K562 (cell line): Measurements from ENCODE around the gene HOXD12. TPM values are rescaled to one million over a fixed set of nuclear protein-coding genes. Genes with fewer than 3 reads are reported as not detected.

Experiments
- ATAC-seq: fragments of 200-7000 bp; cut with Tn5 transposase; 3 replicates; pipeline ENCODE4 v1.9.1; 2020; ENCODE audit warnings: moderate library complexity
- BruUV-seq: library from RNA; stranded (reverse); fragments of 400-500 nt; replicated peaks from 2 replicates; lab custom pipeline; 2021; lab: Mats Ljungman, UMichigan
- CTCF ChIA-PET: fragments of 300-600 bp; formaldehyde crosslinking; extraction: SDS; loops from one replicate; lab custom pipeline; 2021; ENCODE audit warnings: low intra/inter-chr PET ratio; lab: Yijun Ruan, JAX
- POLR2A ChIA-PET: fragments of 300-600, 350-650 bp; sonication (Branson Sonifier 250); formaldehyde crosslinking; extraction: SDS; loops from one replicate; lab custom pipeline; 2021; ENCODE audit warnings: antibody characterized with exemption, inconsistent platforms; lab: Yijun Ruan, JAX
- DNase-seq, 4 experiments: peaks; one replicate each; pipeline versions ENCODE4 v3.0.0 to v3.0.0-alpha.2; 2011 to 2018; ENCODE audit warnings: low spot score in 3 of 4, mixed read lengths in 3 of 4; ENCODE audit errors: extremely low read depth in 1 of 4
- FAIRE-seq: peaks from 2 replicates; lab custom pipeline; 2011; peaks lifted over from hg19 to GRCh38; lab: Jason Lieb, UNC
- H2AFZ ChIP-seq: 2 replicates; pipeline ENCODE4 v1.6.0; 2011; ENCODE audit warnings: low read depth, low read length, control low read depth, inconsistent platforms
- H3K27ac ChIP-seq: fragments of 200-600 bp; 3 replicates; pipeline ENCODE4 v1.8.0; 2011; ENCODE audit warnings: low read depth, mild to moderate bottlenecking, control low read depth, inconsistent platforms, low read length, moderate library complexity, mixed read lengths; ENCODE audit errors: extremely low read depth
- H3K27me3 ChIP-seq, 2 experiments: fragments of 300-600 bp in 1 of 2; 2 replicates in 1 of 2; 3 replicates in 1 of 2; pipeline versions ENCODE4 v1.6.0 to v1.8.0; 2011; ENCODE audit warnings: inconsistent platforms in 2 of 2, low read length in 2 of 2, mild to moderate bottlenecking in 1 of 2, mixed read lengths in 1 of 2, moderate library complexity in 1 of 2; ENCODE audit not compliant: control insufficient read depth in 2 of 2, insufficient read depth in 2 of 2
- H3K36me3 ChIP-seq: fragments of 300-600 bp; 3 replicates; pipeline ENCODE4 v1.8.0; 2011; ENCODE audit warnings: mild to moderate bottlenecking, low read length, inconsistent platforms; ENCODE audit not compliant: control insufficient read depth, insufficient read depth
- H3K4me1 ChIP-seq, 2 experiments: fragments of 200-600 bp in 1 of 2; replicated peaks in 1 of 2; 2 replicates in 1 of 2; 3 replicates in 1 of 2; pipeline versions ENCODE4 v1.5.1 to v1.8.0; 2011; ENCODE audit warnings: inconsistent platforms in 2 of 2, low read length in 2 of 2, mild to moderate bottlenecking in 1 of 2, mixed read lengths in 1 of 2, moderate library complexity in 1 of 2; ENCODE audit not compliant: control insufficient read depth in 2 of 2, insufficient read depth in 2 of 2
- H3K4me2 ChIP-seq: 2 replicates; pipeline ENCODE4 v1.6.1; 2011; ENCODE audit warnings: low read length, control low read depth, inconsistent platforms, mixed read lengths; ENCODE audit not compliant: insufficient read depth
- H3K4me3 ChIP-seq: fragments of 200-600 bp; sonication (generic), shearing (Covaris generic); 2 replicates; pipeline ENCODE4 v1.5.1; 2016; ENCODE audit warnings: control low read depth, inconsistent platforms
- H3K79me2 ChIP-seq: fragments of 200-600 bp; 3 replicates; pipeline ENCODE4 v1.8.0; 2011; ENCODE audit warnings: low read length, inconsistent platforms; ENCODE audit not compliant: control insufficient read depth, insufficient read depth
- H3K9ac ChIP-seq, 2 experiments: 2 replicates each; pipeline versions ENCODE4 v1.6.0 to v1.6.1; 2011; ENCODE audit warnings: low read depth in 2 of 2, low read length in 2 of 2, control low read depth in 1 of 2, inconsistent platforms in 1 of 2, mild to moderate bottlenecking in 1 of 2, mixed read lengths in 1 of 2; ENCODE audit not compliant: insufficient read depth in 1 of 2
- H3K9me1 ChIP-seq: one replicate; pipeline ENCODE4 v1.6.0; 2011; ENCODE audit warnings: inconsistent platforms, mild to moderate bottlenecking, low read length, moderate library complexity; ENCODE audit not compliant: control insufficient read depth, insufficient read depth
- H3K9me3 ChIP-seq: replicated peaks from 2 replicates; pipeline ENCODE4 v1.5.1; 2011; ENCODE audit warnings: low read depth, low read length, inconsistent platforms; ENCODE audit not compliant: control insufficient read depth, insufficient read depth
- H4K20me1 ChIP-seq: replicated peaks from 2 replicates; pipeline ENCODE4 v1.6.1; 2011; ENCODE audit warnings: low read length, inconsistent platforms, mixed read lengths; ENCODE audit not compliant: control insufficient read depth, insufficient read depth
- CHD4 ChIP-seq: fragments of 200-600 bp; sonication (generic); IDR thresholded peaks from 3 replicates; pipeline ENCODE4 v1.6.1; 2012; ENCODE audit warnings: low read depth, mild to moderate bottlenecking, mixed read lengths, low read length, inconsistent platforms; ENCODE audit not compliant: insufficient read depth, insufficient replicate concordance, poor library complexity, severe bottlenecking
- CREBBP ChIP-seq: IDR thresholded peaks from one replicate; pipeline ENCODE4 v1.6.1; 2012; ENCODE audit warnings: low read depth, mild to moderate bottlenecking, control low read depth, inconsistent platforms, low read length
- MCM5 ChIP-seq: fragments of 450-650 bp; IDR thresholded peaks from 2 replicates; pipeline ENCODE4 v1.6.1; 2016; ENCODE audit warnings: low read depth
- PREB ChIP-seq: sonication (generic); formaldehyde crosslinking; IDR thresholded peaks from 2 replicates; pipeline ENCODE4 v1.8.1; 2023; ENCODE audit warnings: mild to moderate bottlenecking, missing genetic modification reagents
- RNF2 ChIP-seq: sonication (generic); IDR thresholded peaks from 2 replicates; pipeline ENCODE4 v1.6.1; 2016
- SAFB2 ChIP-seq: fragments of 200-400 bp; formaldehyde crosslinking; IDR thresholded peaks from 2 replicates; pipeline ENCODE4 v1.6.1; 2018; ENCODE audit warnings: borderline replicate concordance, low read length, low read depth, moderate library complexity; ENCODE audit not compliant: severe bottlenecking
- SOX6 ChIP-seq: fragments of 450-650 bp; IDR thresholded peaks from 2 replicates; pipeline ENCODE4 v1.6.1; 2014; ENCODE audit warnings: mild to moderate bottlenecking
- SPI1 ChIP-seq: IDR thresholded peaks from 2 replicates; pipeline ENCODE4 v1.6.1; 2011; ENCODE audit warnings: low read depth, low read length, control low read depth, borderline replicate concordance
- ZBED1 ChIP-seq: IDR thresholded peaks from 2 replicates; pipeline ENCODE4 v1.6.1; 2014
- ZNF3 ChIP-seq: fragments of 250-450 bp; sonication (Bioruptor Pico); IDR thresholded peaks from 2 replicates; pipeline ENCODE4 v1.5.0; 2021; ENCODE audit warnings: mild to moderate bottlenecking, moderate library complexity
- ZNF696 ChIP-seq: fragments of 250-450 bp; sonication (Bioruptor Pico); conservative IDR thresholded peaks from 2 replicates; pipeline ENCODE4 v1.4.0; 2020; ENCODE audit warnings: mild to moderate bottlenecking, moderate library complexity
- ZNF79 ChIP-seq: fragments of 250-450 bp; sonication (Bioruptor Pico); IDR thresholded peaks from 2 replicates; pipeline ENCODE4 v1.4.0; 2020; ENCODE audit warnings: low read depth, mild to moderate bottlenecking, moderate library complexity
- WGBS: fragments of 100-300 bp; shearing (Covaris generic); methylation state at CpG from one replicate; pipeline ENCODE4 v1.1.6; 2016; ENCODE audit warnings: low coverage, mixed read lengths; ENCODE audit not compliant: insufficient coverage; ENCODE audit errors: missing lambda C conversion rate; 5-methylcytosine and 5-hydroxymethylcytosine counted together
- in situ Hi-C: fragments of 300-500 bp; cut with MboI; formaldehyde crosslinking; loops from 4 replicates; pipeline ENCODE4 v1.15.0; 2018; ENCODE audit warnings: inconsistent platforms, mixed read lengths
- intact Hi-C: fragments of 100-400 bp; cut with micrococcal nuclease; formaldehyde crosslinking; loops from 2 replicates; pipeline ENCODE4 v1.14.2; 2022
- polyA plus RNA-seq, 8 experiments: library from polyadenylated mRNA; depleted of rRNA in 4 of 8; stranded (reverse) in 5 of 8; unstranded in 3 of 8; fragments of >200 nt; fragmentation: Nextera tagmentation in 2 of 8; fragmentation: Illumina TruSeq in 1 of 8; extraction: Ambion mirVana in 2 of 8; extraction: Trizol in 1 of 8; gene quantifications; 2 replicates each; pipeline versions ENCODE4 v1.2.1 to v1.2.3, GENCODE V29; 2011 to 2014; ENCODE audit warnings: inconsistent platforms in 1 of 8, missing spikeins in 1 of 8
- total RNA-seq, 7 experiments: library from RNA; depleted of rRNA in 6 of 7; stranded (reverse); fragments of >200 nt in 6 of 7; fragmentation: Illumina TruSeq in 2 of 7; extraction: Trizol in 2 of 7; gene quantifications; 2 replicates each; pipeline versions ENCODE4 v1.2.1 to v1.2.3, GENCODE V29; 2011 to 2021; ENCODE audit warnings: low replicate concordance in 1 of 7
- TF ChIP-seq, protein P1 (sequence below), 2 experiments: fragments of 450-650 bp in 1 of 2; IDR thresholded peaks; 2 replicates each; pipeline ENCODE4 v1.6.1; 2011 to 2017; ENCODE audit warnings: low read depth in 2 of 2, antibody characterized with exemption in 1 of 2, borderline replicate concordance in 1 of 2, low read length in 1 of 2, mild to moderate bottlenecking in 1 of 2, mixed read lengths in 1 of 2; ENCODE audit not compliant: control insufficient read depth in 1 of 2
- TF ChIP-seq, protein P2 (sequence below): fragments of 150-350 bp; conservative IDR thresholded peaks from 2 replicates; pipeline ENCODE4 v1.6.1; 2014; ENCODE audit warnings: low read length

Gene HOXD12
- total and polyA plus RNA-seq, 9 of the 15 experiments (the other 6 are each of a cell fraction or from before 2014, with no cell fraction given), result not detected

DNA sequence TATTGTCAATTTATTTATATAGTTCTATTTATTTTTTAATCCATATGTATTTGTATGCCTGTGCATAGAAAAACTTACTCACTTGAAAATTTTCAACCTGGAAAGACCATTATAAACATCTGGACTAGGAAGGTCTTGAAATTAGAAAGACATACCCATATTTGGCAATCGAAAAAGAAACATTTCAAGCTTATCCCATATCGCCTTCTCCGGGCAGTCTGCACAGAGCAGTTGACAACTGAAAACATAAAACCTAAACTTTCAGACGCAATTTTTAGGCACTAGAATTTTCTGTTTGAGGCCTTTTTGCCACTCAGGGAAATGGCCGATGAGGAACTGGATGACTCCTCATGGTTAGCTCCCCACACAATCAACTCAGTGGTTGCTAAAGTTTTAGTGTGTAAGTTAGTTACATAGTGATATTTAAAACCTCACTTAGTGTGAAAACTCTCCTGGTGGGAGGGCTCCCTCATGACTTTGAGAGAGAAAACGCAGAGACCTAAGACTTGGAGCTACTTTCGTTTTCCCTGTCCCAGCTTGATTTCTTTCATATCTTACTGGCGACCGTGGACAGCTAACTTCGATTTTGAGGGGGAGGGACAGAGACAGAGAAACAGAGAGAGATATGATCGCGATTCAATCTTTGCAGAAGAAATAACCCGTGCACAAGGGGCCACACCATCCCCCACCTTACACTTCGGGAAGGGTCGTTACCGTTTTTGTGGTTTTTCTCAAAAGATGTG is 3.2 kb upstream of the HOXD12 start:
- H3K9me1 ChIP-seq, result no peaks in the 10 kb centered on the region
- FAIRE-seq, result peak; percentile 85
- BruUV-seq, result no TSS peak
- WGBS, result 10% methylated on average over 16 of the region's 16 CpGs
- H3K9me3 ChIP-seq, result no peaks in the 10 kb centered on the region
- ATAC-seq, result peak; percentile 11
- H3K4me1 ChIP-seq, result peaks cover 8 to 33% of the 10 kb centered on the region in 2 experiments
- intact Hi-C loops (loop anchor here (5.0 kb wide), 4 partner anchors 219 to 1349 kb away; no protein-coding TSS in a partner anchor), in situ Hi-C loops (loop anchor here (5.0 to 25.0 kb wide), 2 partner anchors 734 to 1059 kb away; no protein-coding TSS in a partner anchor)
- peak overlapping the region; percentile 29 for H3K4me3 ChIP-seq
- H3K27me3 ChIP-seq, result peaks cover 70 to 81% of the 10 kb centered on the region in 2 experiments
- peak overlapping the region; percentile 79 for H2AFZ ChIP-seq
- H4K20me1 ChIP-seq, result peaks cover 17% of the 10 kb centered on the region; the same call in 1 of the 2 replicates
- peak overlapping the region; percentile 72 for H3K4me2 ChIP-seq
- H3K79me2 ChIP-seq, result no peaks in the 10 kb centered on the region
- H3K36me3 ChIP-seq, result no peaks in the 10 kb centered on the region
- no peak overlapping the region for H3K27ac ChIP-seq
- H3K9ac ChIP-seq, result 0 out of 4 replicates have a peak overlapping the region, but pooled peaks of 1 of the 2 experiments have one; percentile 21
- CTCF ChIA-PET, result interaction anchor here (0.6 to 2.7 kb wide), 4 partner anchors 17 to 645 kb away, joined by 3 to 13 read pairs (median 3); no protein-coding TSS in a partner anchor
- POLR2A ChIA-PET, result interaction anchor here (0.8 kb wide), 1 partner anchor 420 kb away, joined by 4 read pairs; no protein-coding TSS in a partner anchor
- DNase-seq, result peak in 1 of 4 experiments; percentile 29
- TF ChIP-seq SPI1 (peak; percentile 40; the same call in 1 of the 2 replicates), SAFB2 (no peak), ZNF696 (CRISPR knock-in tag) (no peak), RNF2 (peak; percentile 81), ZNF79 (no peak), CREBBP (no peak), MCM5 (no peak), SOX6 (no peak), ZBED1 (no peak), ZNF3 (CRISPR knock-in tag) (no peak), PREB (CRISPR knock-in tag) (no peak), CHD4 (no peak)
- TF ChIP-seq, protein P1, sequence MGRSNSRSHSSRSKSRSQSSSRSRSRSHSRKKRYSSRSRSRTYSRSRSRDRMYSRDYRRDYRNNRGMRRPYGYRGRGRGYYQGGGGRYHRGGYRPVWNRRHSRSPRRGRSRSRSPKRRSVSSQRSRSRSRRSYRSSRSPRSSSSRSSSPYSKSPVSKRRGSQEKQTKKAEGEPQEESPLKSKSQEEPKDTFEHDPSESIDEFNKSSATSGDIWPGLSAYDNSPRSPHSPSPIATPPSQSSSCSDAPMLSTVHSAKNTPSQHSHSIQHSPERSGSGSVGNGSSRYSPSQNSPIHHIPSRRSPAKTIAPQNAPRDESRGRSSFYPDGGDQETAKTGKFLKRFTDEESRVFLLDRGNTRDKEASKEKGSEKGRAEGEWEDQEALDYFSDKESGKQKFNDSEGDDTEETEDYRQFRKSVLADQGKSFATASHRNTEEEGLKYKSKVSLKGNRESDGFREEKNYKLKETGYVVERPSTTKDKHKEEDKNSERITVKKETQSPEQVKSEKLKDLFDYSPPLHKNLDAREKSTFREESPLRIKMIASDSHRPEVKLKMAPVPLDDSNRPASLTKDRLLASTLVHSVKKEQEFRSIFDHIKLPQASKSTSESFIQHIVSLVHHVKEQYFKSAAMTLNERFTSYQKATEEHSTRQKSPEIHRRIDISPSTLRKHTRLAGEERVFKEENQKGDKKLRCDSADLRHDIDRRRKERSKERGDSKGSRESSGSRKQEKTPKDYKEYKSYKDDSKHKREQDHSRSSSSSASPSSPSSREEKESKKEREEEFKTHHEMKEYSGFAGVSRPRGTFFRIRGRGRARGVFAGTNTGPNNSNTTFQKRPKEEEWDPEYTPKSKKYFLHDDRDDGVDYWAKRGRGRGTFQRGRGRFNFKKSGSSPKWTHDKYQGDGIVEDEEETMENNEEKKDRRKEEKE (IDR thresholded peaks at IDR 0.05; ENCODE audit: borderline replicate concordance in 1 of 2, control insufficient read depth in 1 of 2, low read depth in 2 of 2, low read length in 1 of 2), result no peak
- TF ChIP-seq, protein P2, sequence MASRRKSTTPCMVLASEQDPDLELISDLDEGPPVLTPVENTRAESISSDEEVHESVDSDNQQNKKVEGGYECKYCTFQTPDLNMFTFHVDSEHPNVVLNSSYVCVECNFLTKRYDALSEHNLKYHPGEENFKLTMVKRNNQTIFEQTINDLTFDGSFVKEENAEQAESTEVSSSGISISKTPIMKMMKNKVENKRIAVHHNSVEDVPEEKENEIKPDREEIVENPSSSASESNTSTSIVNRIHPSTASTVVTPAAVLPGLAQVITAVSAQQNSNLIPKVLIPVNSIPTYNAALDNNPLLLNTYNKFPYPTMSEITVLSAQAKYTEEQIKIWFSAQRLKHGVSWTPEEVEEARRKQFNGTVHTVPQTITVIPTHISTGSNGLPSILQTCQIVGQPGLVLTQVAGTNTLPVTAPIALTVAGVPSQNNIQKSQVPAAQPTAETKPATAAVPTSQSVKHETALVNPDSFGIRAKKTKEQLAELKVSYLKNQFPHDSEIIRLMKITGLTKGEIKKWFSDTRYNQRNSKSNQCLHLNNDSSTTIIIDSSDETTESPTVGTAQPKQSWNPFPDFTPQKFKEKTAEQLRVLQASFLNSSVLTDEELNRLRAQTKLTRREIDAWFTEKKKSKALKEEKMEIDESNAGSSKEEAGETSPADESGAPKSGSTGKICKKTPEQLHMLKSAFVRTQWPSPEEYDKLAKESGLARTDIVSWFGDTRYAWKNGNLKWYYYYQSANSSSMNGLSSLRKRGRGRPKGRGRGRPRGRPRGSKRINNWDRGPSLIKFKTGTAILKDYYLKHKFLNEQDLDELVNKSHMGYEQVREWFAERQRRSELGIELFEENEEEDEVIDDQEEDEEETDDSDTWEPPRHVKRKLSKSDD, result no peak
